ENCODE results near the gene PRAC2.

DNA sequence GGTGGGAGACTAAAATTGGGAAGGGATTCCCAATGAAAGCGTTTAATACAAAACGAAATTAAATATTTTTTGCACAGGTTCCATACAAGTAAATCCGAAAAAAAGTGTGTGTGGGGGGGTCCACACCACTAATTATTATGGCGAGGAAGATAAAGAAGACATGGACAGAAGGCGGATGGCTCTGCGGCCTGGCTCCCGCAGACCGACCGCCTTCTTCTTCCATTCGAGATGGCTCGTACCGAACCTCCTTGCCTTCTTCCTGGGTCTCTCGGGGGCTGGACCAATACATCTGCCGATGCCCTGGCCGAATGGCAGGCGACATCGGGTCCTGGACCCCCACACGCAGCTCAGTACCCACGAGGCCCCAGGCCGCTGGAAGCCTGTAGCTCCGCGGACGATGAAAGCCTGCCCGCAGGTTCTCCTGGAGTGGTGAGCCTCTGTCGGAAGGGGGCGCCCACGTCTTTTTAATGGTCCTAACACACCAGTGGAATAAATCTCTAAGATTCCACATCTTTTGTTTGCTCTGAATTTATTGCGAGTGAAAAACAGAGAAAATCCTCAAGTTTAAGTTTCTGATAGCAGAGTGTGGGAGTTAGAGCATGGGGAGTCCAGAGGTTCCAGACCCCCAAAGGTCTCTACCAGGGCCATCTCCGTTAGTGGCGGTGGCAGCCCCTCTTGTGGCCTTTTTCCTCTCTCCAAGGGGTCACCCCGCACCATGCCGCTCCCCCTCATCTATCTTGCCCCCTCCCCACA lies 1.4 kb downstream of the PRAC2 start:
- no peak for TF ChIP-seq POLR2A (IDR thresholded peaks at IDR 0.05; ENCODE audit: low read depth, low read length)
- no peak for TF ChIP-seq POLR2AphosphoS5 (IDR thresholded peaks at IDR 0.05; ENCODE audit: low read depth, low read length)

Data from GM12891 (cell line).